Measurements from ENCODE around the gene NBPF9.
"Not testable (repeated sequence)": the region's sequence is repeated elsewhere in the genome, so short reads cannot be mapped to it uniquely, and the experiment has no call there.

Gene NBPF9

DNA sequence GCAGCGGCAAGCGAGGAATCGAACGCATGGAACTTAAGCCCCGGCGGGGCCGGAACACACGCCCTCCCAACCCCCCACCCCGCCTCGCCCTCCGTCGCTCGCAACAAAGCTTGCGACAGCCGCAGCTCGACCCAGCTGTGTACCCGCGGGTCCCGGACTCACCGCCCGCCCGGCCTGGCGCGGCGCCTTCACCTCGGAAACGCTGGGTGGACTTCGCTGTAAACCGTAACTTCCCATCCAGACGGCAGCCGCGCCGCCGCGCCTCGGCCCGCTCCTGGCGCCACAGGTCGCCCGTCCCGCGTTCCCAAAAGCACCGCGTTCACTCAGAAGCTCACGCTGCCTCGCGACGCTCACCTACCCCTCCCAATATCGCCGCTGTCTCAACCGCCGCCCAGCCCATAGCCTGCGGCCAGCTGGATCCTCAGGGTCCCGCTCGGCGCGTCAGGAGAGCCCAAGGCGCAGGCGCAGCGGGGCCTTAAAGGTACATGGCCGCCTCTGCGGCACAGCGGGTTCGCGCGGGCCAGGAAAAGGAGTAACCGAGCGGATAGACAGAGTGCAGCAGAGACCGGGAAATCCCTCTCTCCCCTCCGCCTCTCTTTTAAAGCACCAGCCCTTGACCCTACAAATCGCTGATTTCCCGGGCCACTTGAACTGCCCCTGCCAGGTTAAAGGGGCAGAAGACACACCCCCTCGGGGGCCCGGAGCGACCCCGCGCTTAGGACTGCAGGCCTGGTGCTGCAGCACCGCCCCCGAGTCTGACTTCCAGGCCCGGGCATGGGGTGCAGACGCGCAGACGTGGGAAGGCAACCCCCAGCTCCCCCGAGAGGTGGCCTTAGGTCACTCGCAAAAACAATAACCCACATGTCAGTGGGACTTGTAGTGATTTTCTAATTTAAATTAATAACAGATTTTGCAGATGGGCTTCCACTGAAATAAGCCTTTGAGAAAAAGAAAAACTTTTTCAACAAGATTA, at the start of gene NBPF9:
Gene NBPF9 (minus strand): TSS at position 443 of the 973 bp plus-strand sequence. CDS start 21,412 bp downstream, outside the sequence.
- DNase-seq = peak; percentile 56 to 65

DNA sequence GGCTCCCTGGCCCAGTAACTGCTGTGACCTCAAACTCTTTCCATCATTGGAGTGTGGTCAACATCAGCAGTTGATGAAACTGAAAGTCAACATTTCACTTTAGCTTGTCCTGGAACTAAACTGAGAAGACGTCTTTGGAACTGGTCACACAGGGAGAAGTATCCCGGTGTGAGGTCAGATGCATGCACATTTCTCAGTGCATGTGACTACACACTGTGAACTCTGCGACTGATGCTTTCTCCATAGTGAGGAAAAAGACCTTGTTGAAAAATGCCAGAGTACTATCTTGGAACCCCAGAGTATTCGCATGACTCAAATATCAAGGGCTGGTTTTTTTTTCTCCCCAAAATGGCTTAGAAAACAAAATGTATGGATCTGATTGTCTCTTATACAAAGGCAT, 46.6 kb upstream of the NBPF9 start:
- DNase-seq = not testable (repeated sequence)

GRCh38 chr1:149137585-149137984, 34.2 kb upstream of the NBPF9 start:
- not testable (repeated sequence) for DNase-seq

- not testable (repeated sequence) for DNase-seq
Measured at GRCh38 chr1:149130938-149131337, 27.6 kb upstream of the NBPF9 start.

DNA sequence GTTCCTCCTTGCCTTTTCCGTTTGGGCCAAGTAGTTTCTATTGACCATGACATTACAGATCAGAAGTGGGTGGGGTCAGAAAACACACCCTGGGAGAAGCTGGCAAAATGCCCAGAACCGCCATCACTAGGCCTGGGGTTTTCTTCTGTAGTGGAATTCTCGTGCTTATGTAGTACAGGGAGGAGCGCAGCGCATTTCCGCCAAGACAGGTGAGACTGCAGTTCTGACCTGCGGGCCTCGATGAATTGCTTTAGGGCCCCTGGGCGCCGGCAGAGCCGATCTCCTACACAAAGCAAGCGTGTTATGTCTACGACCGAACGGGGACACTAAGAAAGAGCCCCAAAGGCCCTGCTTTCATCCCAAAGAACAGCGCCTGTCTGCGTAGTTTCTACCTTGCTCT, 25.9 kb upstream of the NBPF9 start:
- DNase-seq = not testable (repeated sequence)

DNA sequence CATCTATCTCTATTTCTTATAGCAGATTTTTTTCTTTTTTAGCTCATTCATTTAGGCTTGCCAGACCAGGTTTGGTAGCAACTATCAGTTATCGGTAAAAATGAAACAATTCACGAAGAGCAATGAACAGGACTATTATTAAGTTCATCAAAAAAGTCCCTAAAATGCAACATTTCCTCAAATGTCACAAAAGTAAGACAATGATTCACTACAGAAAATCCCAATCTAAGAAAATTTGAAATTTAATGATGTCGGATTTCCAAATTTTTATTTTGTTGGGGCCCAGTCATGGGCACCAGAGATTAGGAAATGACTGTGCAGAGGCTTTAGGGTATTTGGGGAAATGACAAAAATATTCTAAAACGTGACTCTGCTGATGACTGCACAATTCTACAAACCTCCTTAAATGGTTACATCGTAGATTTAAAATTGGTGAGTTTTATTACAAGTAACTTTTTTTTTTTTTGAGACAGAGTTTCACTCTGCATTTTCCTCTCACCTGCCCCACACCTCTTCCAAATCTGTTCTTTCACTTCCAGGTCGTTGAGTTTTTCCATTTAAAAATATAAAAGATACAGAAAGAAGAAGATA, 23.3 kb upstream of the NBPF9 start:
- not testable (repeated sequence) for DNase-seq

DNA sequence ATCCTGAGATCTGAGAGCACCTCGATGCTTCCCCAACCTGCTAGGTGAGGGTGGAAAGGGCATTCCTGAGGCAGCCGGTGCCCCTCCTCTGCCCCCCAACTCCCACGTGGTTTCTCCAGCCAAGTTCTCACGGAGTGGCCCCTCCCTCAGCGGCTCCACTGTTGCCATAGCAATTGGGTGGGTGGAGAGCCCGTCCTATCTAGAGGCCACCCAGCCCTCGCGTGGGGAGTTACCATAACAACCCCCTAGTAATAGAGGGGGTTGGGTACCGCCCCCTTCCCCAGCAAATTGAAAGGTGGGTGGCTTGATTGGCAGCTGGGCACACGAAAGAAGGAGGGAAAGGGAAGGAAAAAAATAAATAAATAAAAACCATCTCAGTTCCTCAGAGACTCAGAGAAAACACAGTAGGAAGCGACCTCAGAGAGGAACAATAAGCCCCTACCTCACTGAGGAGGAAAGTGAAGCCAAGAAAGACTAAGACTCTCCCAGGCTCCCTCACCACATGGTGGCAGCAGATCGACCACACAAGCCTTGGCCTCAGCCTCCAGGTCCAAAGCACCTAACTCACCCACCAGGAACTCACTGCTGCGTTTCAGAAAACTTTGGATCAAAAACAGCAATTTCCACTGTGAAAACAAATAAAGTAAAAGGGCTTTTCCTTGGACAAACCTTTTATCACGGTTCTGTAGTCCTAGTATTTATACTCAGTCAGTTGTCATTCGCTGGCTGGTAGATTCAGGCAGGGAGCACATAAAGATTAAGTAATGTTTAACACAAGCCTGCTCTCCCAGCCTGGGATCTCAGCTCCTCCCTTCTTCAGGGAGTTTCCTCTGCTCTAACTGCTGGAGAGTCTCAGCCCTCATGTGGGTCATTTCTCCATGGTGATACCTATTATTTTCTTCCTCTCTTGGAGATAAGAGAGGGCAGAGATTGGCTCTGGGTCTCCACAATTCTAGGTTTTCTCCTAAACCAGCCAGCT, 20.9 kb upstream of the NBPF9 start:
- not testable (repeated sequence) for DNase-seq

DNA sequence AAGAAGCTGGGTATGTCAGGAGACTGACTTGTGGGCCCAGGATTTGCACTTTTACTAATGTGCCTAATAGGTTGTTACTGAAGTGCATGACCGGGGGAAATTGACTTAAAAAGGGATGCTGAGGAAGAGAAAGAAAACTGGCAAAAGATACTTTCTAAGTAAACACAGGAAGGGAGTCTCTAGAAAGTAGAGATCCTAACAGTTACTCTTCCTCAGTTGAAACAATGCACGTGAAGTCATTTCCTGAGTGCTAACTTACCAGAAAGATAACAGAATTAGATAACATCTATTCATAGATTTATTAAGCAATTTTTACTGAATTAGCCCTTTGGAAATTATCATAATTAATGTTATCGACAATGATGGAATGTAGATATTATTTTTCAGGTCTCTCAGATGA, 9.5 kb upstream of the NBPF9 start:
- DNase-seq = not testable (repeated sequence)

- DNase-seq = not testable (repeated sequence)
Measured at GRCh38 chr1:149110343-149110742, 7.0 kb upstream of the NBPF9 start.

DNA sequence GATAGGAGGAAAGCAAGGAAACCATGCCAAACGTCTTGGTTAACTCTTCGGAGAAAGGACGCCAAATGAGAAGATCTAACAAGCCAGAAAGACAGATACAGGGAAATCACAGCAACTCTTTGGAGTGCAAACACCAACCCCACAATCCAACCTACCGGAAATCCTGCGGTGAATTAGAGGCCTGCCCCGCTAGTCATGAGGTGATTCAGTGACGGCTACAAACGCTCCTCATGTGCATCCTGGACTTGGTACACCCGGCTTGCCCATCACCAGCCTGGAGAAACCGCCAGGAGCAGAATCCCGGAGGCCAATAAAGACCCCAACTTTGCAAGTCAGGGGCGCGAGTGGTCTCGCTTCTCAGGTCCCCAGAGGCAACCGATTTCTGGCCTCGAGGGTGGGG, 777 bp downstream of the NBPF9 start:
- peak; percentile 33 to 42 for DNase-seq

DNA sequence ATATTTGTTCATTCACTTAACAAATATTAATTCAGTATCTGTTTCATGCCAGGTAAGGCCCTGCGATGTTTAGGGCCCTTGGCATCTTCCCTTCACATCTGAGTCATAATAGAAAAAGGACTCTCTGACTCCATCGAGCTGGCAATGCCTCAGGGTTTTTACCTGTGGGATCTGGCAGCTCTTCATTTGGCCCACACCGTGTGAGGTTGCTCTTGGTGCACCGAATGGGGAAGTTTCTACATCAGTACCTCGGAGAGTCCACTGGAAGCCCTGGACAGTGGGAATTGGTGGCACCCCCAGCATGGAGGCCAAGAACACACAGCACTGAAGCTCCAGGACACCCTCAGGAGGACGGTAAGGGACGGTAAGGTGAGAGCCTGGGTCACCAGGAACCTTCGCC, 5.1 kb downstream of the NBPF9 start:
- not testable (repeated sequence) for DNase-seq

GRCh38 chr1:149093155-149093554, 10.2 kb downstream of the NBPF9 start:
- not testable (repeated sequence) for DNase-seq

- DNase-seq = not testable (repeated sequence)
Measured at GRCh38 chr1:149075505-149076127, 27.7 kb downstream of the NBPF9 start.

DNA sequence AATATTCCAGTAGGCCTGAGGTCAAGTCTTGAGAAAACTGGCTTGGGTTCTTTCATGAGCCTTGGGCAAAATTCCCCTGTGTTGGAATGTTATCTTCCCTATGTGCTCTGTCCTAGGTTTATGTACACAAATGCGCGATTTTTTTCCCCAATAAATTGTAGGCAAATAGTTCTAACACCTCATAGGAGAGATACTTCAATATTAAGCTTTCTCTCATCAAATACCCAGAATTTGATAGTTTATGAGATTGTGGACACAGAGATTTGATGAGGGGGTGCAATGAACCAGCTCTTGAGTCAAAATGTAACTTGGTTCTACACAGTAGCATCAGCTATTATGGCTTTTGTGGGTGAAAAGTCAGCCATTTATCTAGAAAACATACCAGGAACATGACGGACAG, 38.7 kb downstream of the NBPF9 start:
- DNase-seq = not testable (repeated sequence)

DNA sequence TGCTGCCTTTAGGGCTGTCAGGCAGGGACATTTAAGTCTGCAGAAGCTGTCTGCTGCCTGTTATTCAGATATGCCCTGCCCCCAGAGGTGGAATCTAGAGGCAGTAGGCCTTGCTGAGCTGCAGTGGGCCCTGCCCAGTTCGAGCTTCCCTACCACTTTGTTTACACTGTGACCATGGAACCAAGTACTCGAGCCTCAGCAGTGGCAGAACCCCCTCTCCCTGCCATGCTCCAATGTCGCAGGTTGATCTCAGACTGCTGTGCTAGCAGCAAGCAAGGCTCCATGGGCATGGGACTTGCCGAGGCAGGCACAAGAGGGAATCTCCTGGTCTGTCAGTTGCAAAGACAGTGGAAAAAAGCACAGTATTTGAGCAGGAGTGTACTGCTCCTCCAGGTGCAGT, 60.3 kb downstream of the NBPF9 start:
- not testable (repeated sequence) for DNase-seq

- not testable (repeated sequence) for DNase-seq
Measured at GRCh38 chr1:149033916-149034315, 69.4 kb downstream of the NBPF9 start.

DNA sequence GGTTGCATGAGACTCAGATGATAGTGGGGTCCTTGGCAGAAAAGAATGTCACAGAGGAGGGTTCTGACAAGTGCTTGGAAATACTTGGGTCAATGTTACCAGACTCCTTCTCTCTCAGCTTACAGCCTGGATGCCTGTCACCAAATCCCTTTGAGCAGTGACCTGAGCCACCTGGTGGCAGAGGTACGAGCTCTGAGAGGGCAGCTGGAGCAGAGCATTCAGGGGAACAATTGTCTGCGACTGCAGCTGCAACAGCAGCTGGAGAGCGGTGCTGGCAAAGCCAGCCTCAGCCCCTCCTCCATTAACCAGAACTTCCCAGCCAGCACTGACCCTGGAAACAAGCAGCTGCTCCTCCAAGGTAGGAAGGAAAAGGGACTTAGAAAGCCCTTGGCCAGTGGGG, 79.0 kb downstream of the NBPF9 start:
- not testable (repeated sequence) for DNase-seq

GRCh38 chr1:149018577-149018976, 84.8 kb downstream of the NBPF9 start:
- DNase-seq = not testable (repeated sequence)

DNA sequence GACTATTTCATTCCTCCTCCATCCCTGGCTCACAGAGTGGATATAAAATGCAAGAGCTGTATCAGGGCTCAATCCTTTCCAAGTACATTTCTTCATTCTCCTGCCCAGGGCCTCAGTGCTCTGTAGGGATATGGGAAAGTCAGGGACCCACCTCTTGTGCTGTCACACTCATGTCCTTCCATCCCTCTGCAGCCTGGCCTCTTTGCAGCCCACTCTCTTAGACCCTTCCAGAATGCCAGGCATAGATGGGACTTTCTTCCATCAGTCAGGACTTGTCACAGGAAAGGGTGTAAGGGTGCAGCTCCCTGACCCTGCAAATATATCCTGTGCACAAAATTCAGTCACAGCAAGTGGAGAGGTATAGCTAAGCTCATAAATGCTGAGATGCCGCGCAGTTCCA, 86.7 kb downstream of the NBPF9 start:
- not testable (repeated sequence) for DNase-seq

- DNase-seq = not testable (repeated sequence)
Measured at GRCh38 chr1:149015522-149015921, 87.8 kb downstream of the NBPF9 start.

- DNase-seq = not testable (repeated sequence)
Measured at GRCh38 chr1:149013513-149013912, 89.8 kb downstream of the NBPF9 start.

DNA sequence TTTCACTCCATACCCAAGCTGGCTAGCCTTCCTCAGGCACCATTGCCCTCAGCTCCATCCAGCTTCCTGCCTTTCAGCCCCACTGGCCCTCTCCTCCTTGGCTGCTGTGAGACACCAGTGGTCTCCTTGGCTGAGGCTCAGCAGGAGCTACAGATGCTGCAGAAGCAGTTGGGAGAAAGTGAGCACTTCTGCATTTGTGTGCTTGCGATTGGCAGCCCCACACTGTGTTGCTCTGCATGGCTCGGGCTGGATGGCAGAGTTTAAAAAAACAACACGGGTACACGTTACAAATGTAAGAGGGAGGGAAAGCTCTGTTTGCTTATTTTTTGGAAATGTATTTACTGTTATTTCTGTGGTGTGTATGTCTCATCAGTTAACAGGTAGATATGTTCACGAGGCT, 90.8 kb downstream of the NBPF9 start:
- not testable (repeated sequence) for DNase-seq

Data from activated CD4-positive, alpha-beta T cell treated with anti-CD3 and anti-CD28 coated beads, Interleukin-2, amount 50 U/mL, for 48 hours (primary cell).